GM21723 (cell line): ENCODE measurements around the gene SLC25A19.

Source experiments
- ATAC-seq: cut with Tn5 transposase; IDR thresholded peaks from one replicate; pipeline ENCODE4 v1.9.1; 2021; ENCODE audit warnings: mild to moderate bottlenecking, moderate library complexity; ENCODE audit not compliant: unreplicated experiment

SLC25A19 gene

DNA sequence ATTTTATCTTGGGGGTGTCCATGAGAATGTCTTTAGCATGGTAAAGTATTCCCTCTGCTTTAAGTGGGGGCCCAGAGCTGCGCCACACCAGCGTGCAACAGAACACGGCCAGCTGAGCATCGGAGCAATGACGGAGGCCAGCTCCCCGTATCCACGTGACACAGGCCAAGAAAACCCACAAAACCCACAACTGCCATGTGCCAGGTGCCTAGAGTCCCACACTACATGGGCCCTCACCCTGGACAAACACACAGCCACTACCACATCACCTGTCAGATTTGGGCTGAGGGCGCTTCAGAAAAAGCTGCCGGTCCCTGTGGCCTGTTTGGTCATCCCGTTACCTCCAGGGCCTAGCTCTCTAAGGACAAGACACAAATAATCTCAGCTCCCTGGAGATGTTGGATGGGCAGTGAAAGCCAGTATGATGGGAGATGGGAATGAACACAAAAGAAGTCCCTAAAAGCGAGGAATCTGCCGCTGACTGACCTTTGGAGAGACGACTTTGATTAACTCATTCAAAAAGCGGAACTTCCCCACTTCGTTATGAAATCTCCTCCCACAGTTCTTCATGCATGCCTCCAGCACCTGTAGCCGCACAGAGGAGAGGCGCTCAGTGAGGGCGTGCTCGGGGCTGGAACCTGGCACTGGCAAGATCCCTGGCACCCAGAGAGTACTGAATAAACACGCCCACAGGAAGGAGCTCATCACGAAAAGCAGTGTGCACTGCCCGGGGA lies 44.9 kb downstream of the SLC25A19 start:
- no peak for ATAC-seq

DNA sequence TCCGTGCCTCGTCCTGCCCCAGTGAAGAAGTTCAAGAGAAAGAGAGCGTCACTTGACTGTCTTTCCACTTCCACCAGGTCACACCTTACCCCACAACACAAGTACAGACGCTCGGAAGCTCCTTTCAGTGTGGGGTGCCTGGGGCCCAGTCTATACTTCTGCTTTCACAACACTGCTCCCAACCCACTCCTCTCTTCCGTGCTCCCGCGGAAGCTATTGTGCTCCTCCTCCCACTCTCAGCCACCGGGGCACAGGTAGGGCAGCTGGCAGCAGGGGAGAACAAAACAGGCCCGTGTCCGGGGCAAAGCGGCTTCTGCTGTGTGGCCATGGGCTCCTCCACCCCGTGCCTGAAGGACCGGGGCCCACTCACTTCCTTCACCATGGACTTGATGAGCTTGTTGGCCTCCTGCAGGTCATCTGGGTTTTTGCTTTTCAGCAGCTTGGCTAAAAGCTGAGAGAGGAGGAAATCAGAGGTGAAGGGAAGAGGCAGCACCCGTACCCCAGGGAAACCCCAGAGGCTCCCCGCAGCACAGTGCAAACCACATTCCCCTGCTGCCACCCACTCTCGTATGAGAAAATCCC lies 46.7 kb downstream of the SLC25A19 start:
- peak; percentile 40 for ATAC-seq

DNA sequence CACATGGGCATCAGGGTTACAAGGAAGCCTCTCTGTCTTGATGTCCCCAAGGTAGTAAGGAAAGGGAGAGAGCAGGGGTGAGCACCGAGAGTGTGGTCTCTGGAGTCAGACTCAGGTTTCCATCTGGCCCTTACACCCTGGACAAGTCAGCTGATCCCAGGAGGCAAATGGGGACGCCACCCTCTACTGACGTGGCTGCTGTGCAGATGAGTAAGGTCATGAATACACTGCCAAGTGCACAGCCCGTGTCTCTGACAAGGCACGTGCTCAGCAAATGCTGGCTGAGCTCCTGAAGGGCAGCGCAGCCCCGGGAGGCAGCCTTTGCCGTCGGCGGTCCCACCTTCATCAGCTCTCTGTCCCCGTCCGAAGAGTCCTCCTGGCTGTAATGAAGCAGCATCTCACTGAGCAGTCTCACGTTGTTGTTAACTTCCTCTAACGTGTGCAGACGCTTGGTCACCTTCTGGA lies 47.2 kb downstream of the SLC25A19 start:
- ATAC-seq: no peak

GRCh38 chr17:75241502-75241901 lies 47.7 kb downstream of the SLC25A19 start:
- no peak for ATAC-seq

DNA sequence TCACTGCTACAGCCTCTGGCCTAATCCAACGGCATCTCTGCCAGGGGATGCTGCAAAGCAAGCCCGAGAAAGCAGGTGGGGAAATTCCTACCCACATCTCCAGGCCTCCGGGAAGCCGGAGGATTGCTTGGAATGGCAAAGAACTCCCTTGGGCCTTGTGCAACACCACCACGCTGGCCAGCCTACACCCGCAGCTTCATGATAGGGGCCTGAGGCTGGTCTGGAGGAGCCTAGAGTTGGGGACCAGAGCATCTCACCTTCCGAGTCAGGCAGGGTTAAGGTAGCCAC lies 48.1 kb downstream of the SLC25A19 start:
- no peak for ATAC-seq

GRCh38 chr17:75240394-75241142 lies 48.7 kb downstream of the SLC25A19 start:
- no peak for ATAC-seq

GRCh38 chr17:75239778-75240393 lies 49.3 kb downstream of the SLC25A19 start:
- ATAC-seq: no peak

DNA sequence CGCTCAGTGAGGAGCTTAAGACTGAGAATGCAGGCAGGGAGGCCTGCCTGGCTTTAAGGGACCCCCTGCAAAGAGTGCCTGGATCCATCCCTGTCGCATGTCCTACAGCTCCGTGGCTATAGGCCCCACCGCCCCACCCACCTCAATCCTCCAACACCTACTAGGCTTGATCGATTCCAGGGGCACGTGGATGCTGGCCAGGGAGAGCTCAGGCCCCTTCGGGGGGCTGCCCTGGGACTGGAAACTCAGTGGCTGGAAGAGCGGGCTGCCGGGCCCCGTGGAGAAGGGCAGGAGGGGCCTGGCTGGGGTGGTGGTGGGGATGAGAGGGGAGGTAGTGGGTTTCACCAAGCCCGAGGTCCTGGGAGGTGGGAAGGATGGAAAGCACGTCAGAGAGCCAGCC lies 50.0 kb downstream of the SLC25A19 start:
- no peak for ATAC-seq

DNA sequence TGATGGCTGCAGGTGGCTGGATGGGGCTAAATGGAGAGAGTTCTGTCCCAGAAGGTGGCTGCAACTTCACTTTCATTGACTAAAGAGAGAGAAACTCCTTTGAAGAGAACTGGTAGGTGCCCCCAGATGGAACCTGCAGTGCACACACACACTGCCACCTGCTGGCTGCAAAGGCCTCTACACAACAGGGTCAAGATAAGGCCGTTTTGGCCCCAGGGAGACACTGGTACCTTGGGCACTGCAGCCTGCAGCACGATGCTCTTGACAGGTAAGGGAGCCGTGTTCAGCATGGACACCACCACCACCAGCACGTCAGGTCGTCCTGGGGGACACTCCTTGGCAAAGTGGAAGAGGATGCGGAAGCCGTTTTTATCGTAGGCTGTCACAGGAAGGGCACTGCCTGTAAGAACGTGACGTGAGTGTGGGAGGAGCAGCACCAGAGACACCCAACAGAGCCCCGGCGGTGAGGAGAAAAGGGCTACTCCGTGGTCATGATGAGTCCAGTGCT lies 50.5 kb downstream of the SLC25A19 start:
- ATAC-seq: no peak

DNA sequence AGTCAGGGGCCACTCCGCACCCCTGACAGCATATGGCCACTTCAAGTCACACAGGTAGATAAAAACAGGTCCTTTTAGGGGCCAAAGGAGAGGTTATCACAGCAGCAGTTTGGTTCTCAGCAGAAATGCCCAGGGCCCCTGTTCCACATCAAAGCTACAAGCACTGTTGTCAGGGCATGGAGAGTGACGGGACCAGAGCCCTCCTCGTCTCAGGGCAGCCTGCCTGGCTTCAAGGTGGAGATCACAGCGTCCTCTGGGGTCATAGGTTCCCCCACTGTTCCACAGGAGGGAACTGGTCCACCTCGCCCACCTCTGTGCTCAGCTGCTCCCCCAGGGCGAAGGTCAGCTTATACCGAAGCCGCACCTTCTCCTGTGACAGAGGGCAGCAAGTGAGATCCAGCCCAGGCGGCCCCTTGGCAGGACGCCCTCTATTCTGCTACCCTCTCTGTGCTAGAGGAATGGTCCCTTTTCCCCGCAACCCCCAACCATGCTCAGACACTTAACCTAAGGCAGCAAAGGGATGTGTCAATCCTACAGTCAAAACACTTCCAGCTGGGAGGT lies 51.1 kb downstream of the SLC25A19 start:
- ATAC-seq: no peak

DNA sequence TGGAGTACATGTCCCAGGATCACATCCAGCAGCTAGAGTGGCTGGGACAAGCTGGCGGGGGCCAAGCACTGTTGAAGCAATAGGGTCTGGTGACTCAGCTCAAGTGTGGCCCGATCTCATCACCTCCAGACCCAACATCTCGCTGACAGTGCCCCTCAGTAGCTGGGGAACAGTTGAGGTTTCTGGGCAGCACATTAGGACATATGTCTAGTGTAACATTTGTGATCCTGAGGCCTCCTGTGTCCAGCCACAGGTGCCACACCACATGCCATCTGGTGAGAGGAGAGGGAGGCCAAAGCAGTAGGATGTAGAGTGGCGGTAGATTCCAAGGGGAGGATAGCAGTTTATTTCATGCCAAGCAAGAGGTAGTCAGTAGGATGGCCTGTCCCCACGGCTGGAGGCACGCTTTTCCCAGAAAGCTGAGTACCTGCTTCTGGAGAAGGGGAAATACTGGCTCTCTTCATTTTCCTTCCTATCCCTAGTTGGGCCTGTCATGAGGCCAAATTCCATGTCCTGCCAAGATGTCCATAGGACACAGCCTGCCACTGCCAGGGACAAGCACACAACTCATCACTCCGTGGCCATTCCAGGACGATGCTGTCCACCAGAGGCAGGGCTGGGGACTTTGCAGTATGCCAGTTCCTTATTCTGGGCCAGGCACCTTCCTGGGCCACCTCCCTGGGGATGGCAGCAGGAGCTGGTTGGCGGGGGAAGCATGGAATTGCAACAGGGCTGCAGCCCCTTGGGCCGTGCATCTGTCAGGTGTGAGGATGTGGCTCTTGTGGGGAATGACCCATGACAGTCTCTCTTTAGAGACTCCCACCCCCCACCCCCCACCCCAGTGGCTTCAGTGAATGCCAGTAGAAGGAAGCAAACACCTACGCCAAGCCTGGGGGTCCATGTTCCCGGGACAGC lies 51.9 kb downstream of the SLC25A19 start:
- no peak for ATAC-seq

DNA sequence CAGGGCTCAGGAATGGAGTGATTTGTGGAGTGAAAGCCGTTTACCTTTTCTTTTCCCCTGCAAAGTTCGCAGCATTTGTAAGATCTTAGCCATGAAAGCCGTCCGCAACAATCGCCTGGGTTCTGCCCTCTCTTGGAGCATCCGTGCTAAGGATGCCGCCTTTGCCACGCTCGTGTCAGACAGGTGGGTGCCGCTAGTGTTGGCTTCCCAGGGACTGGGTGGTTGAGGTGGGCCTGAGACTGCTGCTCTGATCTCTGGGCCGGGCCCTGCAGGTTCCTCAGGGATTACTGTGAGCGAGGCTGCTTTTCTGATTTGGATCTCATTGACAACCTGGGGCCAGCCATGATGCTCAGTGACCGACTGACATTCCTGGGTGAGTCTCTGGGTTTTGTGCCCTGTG lies 56.4 kb downstream of the SLC25A19 start:
- no peak for ATAC-seq

DNA sequence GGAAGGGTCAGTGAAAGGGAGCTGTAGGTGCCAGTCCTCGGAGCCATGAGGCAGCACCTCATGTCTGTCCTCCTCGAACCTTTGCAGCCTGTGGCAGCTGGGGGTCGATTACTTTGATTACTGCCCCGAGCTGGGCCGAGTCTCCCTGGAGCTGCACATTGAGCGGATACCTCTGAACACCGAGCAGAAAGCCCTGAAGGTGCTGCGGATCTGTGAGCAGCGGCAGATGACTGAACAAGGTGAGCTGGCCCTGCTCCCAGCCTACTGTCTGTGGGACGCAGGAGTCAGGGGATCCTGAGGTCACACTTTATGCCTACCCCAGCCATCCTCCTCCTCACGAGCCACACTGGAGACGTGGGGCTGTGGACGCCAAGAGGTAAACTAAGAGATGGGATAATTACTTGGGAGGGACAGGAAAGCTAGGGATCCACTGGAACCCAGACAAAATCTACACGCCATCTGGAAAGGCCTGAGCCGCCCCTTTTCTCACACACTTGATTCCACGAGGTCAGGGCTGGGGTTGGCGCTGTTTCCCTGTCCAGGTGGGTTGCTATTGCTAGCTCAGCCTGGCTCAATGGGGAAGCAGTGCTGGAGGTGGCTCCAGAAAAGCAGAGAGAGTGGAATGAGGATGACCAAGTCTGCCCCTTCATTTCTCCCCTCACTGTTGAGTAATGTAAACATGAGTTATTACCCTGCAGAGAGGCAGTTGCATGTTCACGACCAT lies 57.3 kb downstream of the SLC25A19 start:
- no peak for ATAC-seq

- ATAC-seq: no peak
Observed at GRCh38 chr17:75231071-75231470, 58.2 kb downstream of the SLC25A19 start.

GRCh38 chr17:75228847-75229246 lies 60.4 kb downstream of the SLC25A19 start:
- no peak for ATAC-seq

DNA sequence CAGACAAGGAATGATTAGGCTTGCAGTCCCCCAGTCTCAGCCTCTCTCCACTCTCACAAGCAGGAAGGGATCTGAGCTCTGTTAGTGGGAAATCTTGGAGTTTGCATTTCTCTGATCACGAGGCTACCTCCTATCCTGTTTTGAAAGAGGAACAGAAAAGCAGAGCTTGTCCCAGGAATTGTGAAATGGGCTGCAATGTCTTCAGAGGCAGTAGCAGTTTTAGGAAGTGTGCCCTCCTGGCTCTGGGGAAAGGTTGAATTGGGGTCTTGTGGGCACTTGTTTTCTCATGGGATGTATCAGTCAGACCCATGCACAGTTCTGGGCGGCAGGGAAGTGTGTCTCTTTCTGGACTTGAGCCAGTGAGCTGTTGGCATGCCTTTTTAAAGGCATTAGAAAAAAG lies 60.9 kb downstream of the SLC25A19 start:
- ATAC-seq: no peak

DNA sequence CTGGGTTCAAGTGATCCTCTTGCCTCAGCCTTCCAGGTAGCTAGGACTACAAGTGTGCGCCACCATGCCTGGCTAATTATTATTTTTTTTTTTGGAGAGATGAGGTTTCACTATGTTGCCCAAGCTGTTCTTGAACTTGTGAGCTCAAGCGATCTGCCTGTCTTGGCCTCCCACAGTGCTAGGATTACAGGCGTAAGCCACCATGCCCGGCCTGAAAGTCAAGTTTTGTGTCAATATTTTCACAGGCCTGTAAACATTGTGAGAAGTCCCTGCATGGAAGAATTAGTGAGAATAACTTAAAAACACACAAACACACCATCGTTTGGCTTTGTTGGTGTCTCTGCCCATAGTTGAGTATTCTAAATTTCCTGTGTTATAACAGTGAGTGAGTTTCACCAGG lies 61.5 kb downstream of the SLC25A19 start:
- ATAC-seq: no peak

DNA sequence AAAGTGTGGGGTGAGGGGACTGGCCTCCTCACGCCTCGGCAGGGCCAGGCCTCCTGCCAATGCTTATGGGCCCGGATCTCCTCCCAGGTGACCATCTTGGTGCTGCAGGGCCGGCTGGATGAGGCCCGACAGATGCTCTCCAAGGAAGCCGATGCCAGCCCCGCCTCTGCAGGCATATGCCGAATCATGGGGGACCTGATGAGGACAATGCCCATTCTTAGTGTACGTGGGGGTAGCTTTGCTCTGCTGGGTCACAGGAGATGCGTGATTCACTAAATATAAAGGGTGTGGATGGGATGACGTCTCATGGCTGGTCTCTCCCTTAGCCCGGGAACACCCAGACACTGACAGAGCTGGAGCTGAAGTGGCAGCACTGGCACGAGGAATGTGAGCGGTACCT lies 64.2 kb downstream of the SLC25A19 start:
- no peak for ATAC-seq
